H9 (cell line): ENCODE measurements around the gene TARS2. TPM values are rescaled to one million over a fixed set of nuclear protein-coding genes. Genes with fewer than 3 reads are reported as not detected.

Experiments
- DNase-seq: peaks from one replicate; pipeline ENCODE4 v3.0.0-alpha.2; 2017
- H2AFZ ChIP-seq: one replicate; pipeline ENCODE4 v1.6.1; 2013; ENCODE audit warnings: mild to moderate bottlenecking, low read length, control low read depth, moderate library complexity
- H2AK5ac ChIP-seq: 2 replicates; pipeline ENCODE4 v1.6.1; 2013; ENCODE audit warnings: low read length, control low read depth, mixed read lengths; ENCODE audit not compliant: insufficient read length
- H2BK120ac ChIP-seq: one replicate; pipeline ENCODE4 v1.6.1; 2013; ENCODE audit warnings: low read depth, mild to moderate bottlenecking, low read length, control low read depth, inconsistent platforms; ENCODE audit not compliant: poor library complexity, severe bottlenecking
- H2BK12ac ChIP-seq: 2 replicates; pipeline ENCODE4 v1.6.1; 2013; ENCODE audit warnings: low read length, control low read depth, mixed read lengths, low read depth; ENCODE audit not compliant: insufficient read length
- H2BK15ac ChIP-seq: 2 replicates; pipeline ENCODE4 v1.6.1; 2013; ENCODE audit warnings: low read depth, low read length, control low read depth
- H2BK20ac ChIP-seq: one replicate; pipeline ENCODE4 v1.6.1; 2013; ENCODE audit warnings: low read depth, mild to moderate bottlenecking, low read length, control low read depth, inconsistent platforms; ENCODE audit not compliant: poor library complexity, severe bottlenecking
- H2BK5ac ChIP-seq: 2 replicates; pipeline ENCODE4 v1.6.1; 2013; ENCODE audit warnings: low read length, control low read depth, mixed read lengths; ENCODE audit not compliant: insufficient read length
- H3K14ac ChIP-seq: 2 replicates; pipeline ENCODE4 v1.6.1; 2013; ENCODE audit warnings: low read length, control low read depth; ENCODE audit not compliant: insufficient read depth
- H3K18ac ChIP-seq: 2 replicates; pipeline ENCODE4 v1.6.1; 2013; ENCODE audit warnings: low read depth, mild to moderate bottlenecking, mixed read lengths, low read length, control low read depth; ENCODE audit not compliant: insufficient read length
- H3K23ac ChIP-seq: 2 replicates; pipeline ENCODE4 v1.6.1; 2013; ENCODE audit warnings: low read length, control low read depth, mixed read lengths, low read depth; ENCODE audit not compliant: insufficient read length
- H3K23me2 ChIP-seq: 2 replicates; pipeline ENCODE4 v1.6.1; 2013; ENCODE audit warnings: low read depth, mild to moderate bottlenecking, mixed read lengths, low read length, control low read depth; ENCODE audit not compliant: insufficient read length, poor library complexity, severe bottlenecking
- H3K27ac ChIP-seq: 2 replicates; pipeline ENCODE4 v1.5.1; 2013; ENCODE audit warnings: low read length, control low read depth, mixed read lengths, low read depth; ENCODE audit not compliant: insufficient read length
- H3K27me3 ChIP-seq: 2 replicates; pipeline ENCODE4 v1.6.1; 2013; ENCODE audit warnings: low read length, control low read depth, inconsistent platforms; ENCODE audit not compliant: insufficient read depth
- H3K4ac ChIP-seq: 2 replicates; pipeline ENCODE4 v1.6.1; 2013; ENCODE audit warnings: low read depth, mild to moderate bottlenecking, control low read depth, inconsistent platforms, low read length, moderate library complexity
- H3K4me1 ChIP-seq: 2 replicates; pipeline ENCODE4 v1.6.1; 2013; ENCODE audit warnings: low read length, control low read depth, inconsistent platforms; ENCODE audit not compliant: insufficient read depth
- H3K4me2 ChIP-seq: 2 replicates; pipeline ENCODE4 v1.6.1; 2013; ENCODE audit warnings: low read length, control low read depth, mixed read lengths; ENCODE audit not compliant: insufficient read length, insufficient read depth
- H3K56ac ChIP-seq: 2 replicates; pipeline ENCODE4 v1.6.1; 2013; ENCODE audit warnings: low read depth, mild to moderate bottlenecking, mixed read lengths, low read length, control low read depth; ENCODE audit not compliant: insufficient read length
- H3K79me1 ChIP-seq: 2 replicates; pipeline ENCODE4 v1.6.1; 2013; ENCODE audit warnings: low read depth, mild to moderate bottlenecking, moderate library complexity, low read length, control low read depth, inconsistent platforms; ENCODE audit not compliant: insufficient read depth, poor library complexity, severe bottlenecking
- H3K79me2 ChIP-seq: 2 replicates; pipeline ENCODE4 v1.6.1; 2013; ENCODE audit warnings: low read length, control low read depth, inconsistent platforms; ENCODE audit not compliant: insufficient read depth
- H3K9ac ChIP-seq: 2 replicates; pipeline ENCODE4 v1.6.1; 2013; ENCODE audit warnings: low read length, control low read depth, mixed read lengths; ENCODE audit not compliant: insufficient read length; ENCODE audit errors: extremely low read depth
- H3K9me3 ChIP-seq: one replicate; pipeline ENCODE4 v1.6.1; 2013; ENCODE audit warnings: low read depth, low read length, inconsistent platforms; ENCODE audit not compliant: control insufficient read depth
- H3T11ph ChIP-seq: one replicate; pipeline ENCODE4 v1.6.1; 2013; ENCODE audit warnings: mild to moderate bottlenecking, low read length, control low read depth, inconsistent platforms
- H4K20me1 ChIP-seq: one replicate; pipeline ENCODE4 v1.6.1; 2013; ENCODE audit not compliant: control insufficient read depth, insufficient read length, insufficient read depth
- H4K5ac ChIP-seq: 2 replicates; pipeline ENCODE4 v1.6.1; 2013; ENCODE audit warnings: low read depth, mild to moderate bottlenecking, mixed read lengths, low read length, control low read depth; ENCODE audit not compliant: insufficient read length
- H4K8ac ChIP-seq: replicated peaks from 2 replicates; pipeline ENCODE4 v1.6.1; 2013; ENCODE audit warnings: low read length, control low read depth, mixed read lengths, low read depth; ENCODE audit not compliant: insufficient read length
- H4K91ac ChIP-seq: 2 replicates; pipeline ENCODE4 v1.6.1; 2013; ENCODE audit warnings: low read depth, mild to moderate bottlenecking, moderate library complexity, mixed read lengths, low read length, control low read depth; ENCODE audit not compliant: insufficient read length
- H3K27ac Mint-ChIP-seq, 3 experiments: 2 replicates in 2 of 3; 3 replicates in 1 of 3; pipeline ENCODE4 v1.8.0; 2020 to 2021; ENCODE audit warnings: mixed read lengths in 3 of 3, mild to moderate bottlenecking in 1 of 3, moderate library complexity in 1 of 3
- H3K27me3 Mint-ChIP-seq: 2 replicates; pipeline ENCODE4 v1.8.0; 2021; ENCODE audit warnings: low read depth, mild to moderate bottlenecking, moderate library complexity, mixed read lengths
- H3K36me3 Mint-ChIP-seq, 3 experiments: 2 replicates in 2 of 3; 3 replicates in 1 of 3; pipeline ENCODE4 v1.8.0; 2020 to 2021; ENCODE audit warnings: low read depth in 3 of 3, mixed read lengths in 3 of 3; ENCODE audit not compliant: insufficient read depth in 1 of 3
- H3K4me1 Mint-ChIP-seq, 2 experiments: 2 replicates each; pipeline ENCODE4 v1.8.0; 2020; ENCODE audit warnings: mixed read lengths in 2 of 2
- H3K4me3 Mint-ChIP-seq, 2 experiments: 2 replicates in 1 of 2; 3 replicates in 1 of 2; pipeline ENCODE4 v1.8.0; 2020 to 2021; ENCODE audit warnings: mild to moderate bottlenecking in 2 of 2, mixed read lengths in 2 of 2, moderate library complexity in 1 of 2
- H3K9me3 Mint-ChIP-seq, 2 experiments: 2 replicates in 1 of 2; 3 replicates in 1 of 2; pipeline ENCODE4 v1.8.0; 2020; ENCODE audit warnings: mild to moderate bottlenecking in 2 of 2, mixed read lengths in 2 of 2, moderate library complexity in 1 of 2
- CTCF ChIP-seq: fragments of 200-600 bp; sonication (generic); conservative IDR thresholded peaks from 3 replicates; pipeline ENCODE4 v1.8.0; 2021; ENCODE audit warnings: antibody characterized with exemption, mild to moderate bottlenecking
- WGBS: extraction: QIAGEN DNeasy Blood & Tissue Kit; methylation state at CpG from one replicate; pipeline ENCODE4 v1.1.7; 2013; ENCODE audit warnings: missing lambda C conversion rate, low lambda C conversion rate, mixed read lengths; ENCODE audit not compliant: insufficient read length; ENCODE audit errors: extremely low coverage; 5-methylcytosine and 5-hydroxymethylcytosine counted together
- total RNA-seq: library from RNA; stranded (reverse); gene quantifications from 2 replicates; pipeline ENCODE4 v1.2.1, GENCODE V29; 2021

Gene TARS2
- total RNA-seq, 1 experiment from 2014 or later, result 36.5 TPM

GRCh38 chr1:150548632-150549495 lies 61.6 kb downstream of the TARS2 start, which contains the start of gene ADAMTSL4:
ADAMTSL4 (plus strand) TSS chr1:150549408; CDS start chr1:150552289, 2,881 bp downstream.
- Histone ChIP-seq H2AK5ac (no peak within 1 kb of the TSS), H3K23me2 (peaks cover 10% of the 10 kb centered on the region), H4K20me1 (no peaks in the 10 kb centered on the region), H3K27me3 (peaks cover 3% of the 10 kb centered on the region; the same call in 1 of the 2 replicates), H2BK20ac (no peak within 1 kb of the TSS), H4K91ac (no peak within 1 kb of the TSS), H3K9ac (peak within 1 kb of the TSS; percentile 59), H3K4ac (no peak within 1 kb of the TSS), H2AFZ (no peak within 1 kb of the TSS), H3K18ac (no peak within 1 kb of the TSS), H2BK15ac (no peak within 1 kb of the TSS), H3K23ac (no peak within 1 kb of the TSS), H4K8ac (no peak within 1 kb of the TSS), H3K79me1 (no peaks in the 10 kb centered on the region), H3K79me2 (no peaks in the 10 kb centered on the region), H3T11ph (no peak within 1 kb of the TSS), H2BK5ac (no peak within 1 kb of the TSS), H4K5ac (no peak within 1 kb of the TSS), H2BK12ac (no peak within 1 kb of the TSS), H3K27ac (no peak within 1 kb of the TSS), H2BK120ac (no peak within 1 kb of the TSS), H3K14ac (peak within 1 kb of the TSS; percentile 73), H3K4me2 (peak within 1 kb of the TSS; percentile 48), H3K4me1 (0 out of 2 replicates have a peak, but pooled peaks cover 3% of the 10 kb centered on the region), H3K56ac (no peak within 1 kb of the TSS), H3K9me3 (no peaks in the 10 kb centered on the region)
- H3K4me3 Mint-ChIP-seq, result peak within 1 kb of the TSS; percentile 69 to 87
- peak; percentile 51 for DNase-seq
- TF ChIP-seq CTCF, result no peak; the same call in 2 of the 3 replicates
- peaks cover 0 to 2% (median 0%) of the 10 kb centered on the region in 3 experiments; a peak in 2 of 7 replicates for H3K36me3 Mint-ChIP-seq
- H3K27me3 Mint-ChIP-seq, result peaks cover 43% of the 10 kb centered on the region
- H3K27ac Mint-ChIP-seq, result no peak within 1 kb of the TSS; a peak in 1 of 7 replicates
- peaks cover 16 to 28% of the 10 kb centered on the region in 2 experiments for H3K4me1 Mint-ChIP-seq
- no peaks in the 10 kb centered on the region for H3K9me3 Mint-ChIP-seq
- WGBS, result no CpG with 5 or more reads among the region's 91 CpGs
